PFSK-1 (cell line): ENCODE results near the gene CD101.

Experiments used
- FOXP2 ChIP-seq: optimal IDR thresholded peaks from 2 replicates; pipeline ENCODE3; 2011; ENCODE audit warnings: borderline replicate concordance, control low read depth, inconsistent platforms; ENCODE audit not compliant: insufficient read depth; ENCODE audit errors: extremely low read length, extremely low read depth
- POLR2AphosphoS5 ChIP-seq: IDR thresholded peaks from 2 replicates; pipeline ENCODE4 v1.6.1; 2012; ENCODE audit warnings: low read depth, mild to moderate bottlenecking, control low read depth, low read length, moderate library complexity
- REST ChIP-seq, 2 experiments: IDR thresholded peaks; 2 replicates each; pipeline versions ENCODE4 v1.6.1 to v1.8.0; 2011 to 2012; ENCODE audit warnings: low read depth in 2 of 2, low read length in 2 of 2, control low read depth in 1 of 2, inconsistent platforms in 1 of 2, mild to moderate bottlenecking in 1 of 2, moderate library complexity in 1 of 2; ENCODE audit not compliant: insufficient read depth in 1 of 2
- SIN3A ChIP-seq: IDR thresholded peaks from 2 replicates; pipeline ENCODE4 v1.6.1; 2012; ENCODE audit warnings: mild to moderate bottlenecking, low read length, moderate library complexity, borderline replicate concordance; ENCODE audit not compliant: insufficient read depth
- TAF1 ChIP-seq: IDR thresholded peaks from 2 replicates; pipeline ENCODE4 v1.6.1; 2012; ENCODE audit warnings: low read length, control low read depth, borderline replicate concordance; ENCODE audit not compliant: insufficient read depth

DNA sequence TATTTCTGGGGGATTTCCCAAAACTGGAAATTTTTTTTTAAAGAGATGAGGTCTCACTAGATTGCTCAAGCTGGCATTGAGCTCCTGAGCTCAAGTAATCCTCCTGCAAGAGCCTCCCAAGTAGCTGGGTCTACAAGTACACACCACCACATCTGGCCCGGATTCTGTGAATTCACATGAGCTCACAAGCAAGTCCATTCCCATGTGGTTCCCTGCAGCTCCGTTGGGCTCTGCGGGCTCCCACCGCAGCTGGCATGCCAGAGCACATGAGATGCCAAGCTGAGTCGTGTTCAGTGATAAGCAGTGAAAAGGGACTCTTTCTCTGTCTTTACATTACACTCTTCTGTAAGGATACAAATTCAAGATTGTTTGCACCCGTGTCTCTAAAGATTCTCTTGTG lies 36.7 kb downstream of the CD101 start:
- TF ChIP-seq REST (IDR thresholded peaks at IDR 0.05; ENCODE audit: insufficient read depth in 1 of 2, low read depth in 2 of 2, low read length in 2 of 2): no peak
- TF ChIP-seq TAF1: no peak
- TF ChIP-seq POLR2AphosphoS5: no peak
- no peak for TF ChIP-seq FOXP2
- no peak for TF ChIP-seq SIN3A
